ENCODE data around the gene TSHZ2.

The TSHZ2 gene

DNA sequence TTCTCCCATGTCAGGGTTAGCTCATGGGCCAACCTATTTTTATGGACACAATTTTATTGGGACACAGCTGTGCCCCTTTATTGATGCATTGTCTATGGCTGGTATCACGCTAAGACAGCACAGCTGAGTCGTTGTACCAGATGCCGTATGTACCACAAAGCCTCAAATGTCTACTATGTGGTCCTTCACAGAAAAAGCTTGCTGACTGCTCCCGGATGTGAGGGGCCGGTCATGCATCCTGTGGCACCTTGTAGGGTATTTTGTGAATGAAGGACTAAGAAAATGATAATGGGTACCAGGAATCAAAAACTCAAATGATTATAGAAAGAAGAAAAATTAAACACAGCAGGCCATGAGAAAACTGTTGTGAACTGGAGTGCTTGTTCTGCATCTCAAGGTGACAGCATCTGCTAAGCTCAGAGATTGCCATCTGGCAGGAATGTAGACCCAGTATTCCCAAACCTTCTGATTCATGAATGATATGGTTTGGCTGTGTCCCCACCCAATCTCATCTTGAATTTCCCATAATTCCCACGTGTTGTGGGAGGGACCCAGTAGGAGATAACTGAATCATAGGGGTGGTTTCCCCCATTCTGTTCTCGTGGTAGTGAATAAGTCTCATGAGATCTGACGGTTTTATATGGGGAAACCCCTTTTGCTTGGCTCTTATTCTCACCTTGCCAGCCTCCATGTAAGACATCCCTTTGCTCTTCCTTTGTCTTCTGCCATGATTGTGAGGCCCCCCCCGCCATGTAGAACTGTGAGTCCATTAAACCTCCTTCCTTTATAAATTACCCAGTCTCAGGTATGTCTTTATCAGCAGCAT lies 248.5 kb downstream of the TSHZ2 start:
- H3K4me3 ChIP-seq (ENCODE audit: low read depth, low read length), result no peak overlapping the region
- ChIA-PET CTCF (interaction anchor here (10.2 kb wide), 1 partner anchor 909 kb away, joined by 91 read pairs; no protein-coding TSS in a partner anchor), POLR2A (no interaction called here)
- no peak for DNase-seq (ENCODE audit: low read depth, low spot score)
- TF ChIP-seq CTCF (IDR thresholded peaks at IDR 0.05; ENCODE audit: insufficient read depth, low read length, missing control alignments), result no peak

GRCh38 chr20:53221731-53222130 lies 249.6 kb downstream of the TSHZ2 start:
- no peak for DNase-seq (ENCODE audit: low read depth, low spot score)
- POLR2A ChIA-PET, result no interaction called here
- H3K4me3 ChIP-seq (ENCODE audit: low read depth, low read length), result no peak overlapping the region
- no peak for TF ChIP-seq CTCF (IDR thresholded peaks at IDR 0.05; ENCODE audit: insufficient read depth, low read length, missing control alignments)
- CTCF ChIA-PET, result interaction anchor here (10.2 kb wide), 1 partner anchor 910 kb away, joined by 91 read pairs; no protein-coding TSS in a partner anchor

DNA sequence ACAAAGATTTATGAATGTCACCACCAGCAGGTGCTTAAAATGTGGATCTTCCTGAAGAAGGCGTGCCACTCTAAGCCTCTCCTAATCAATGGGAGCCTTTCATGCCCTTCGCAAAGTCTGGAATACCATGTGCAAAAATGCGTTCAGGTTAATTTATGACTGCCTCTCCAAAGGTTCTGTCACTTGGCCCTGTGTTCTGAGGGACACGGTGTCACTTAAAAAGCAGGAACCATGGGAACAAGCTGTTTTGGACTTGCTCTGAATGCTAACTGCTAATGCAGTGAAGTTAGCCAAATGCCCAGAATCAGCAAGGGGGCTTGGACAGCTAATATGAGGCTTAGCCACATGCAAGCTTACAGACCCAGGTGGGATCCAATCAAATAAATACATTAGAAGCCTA lies 250.3 kb downstream of the TSHZ2 start:
- no peak for TF ChIP-seq CTCF (IDR thresholded peaks at IDR 0.05; ENCODE audit: insufficient read depth, low read length, missing control alignments)
- CTCF ChIA-PET, result interaction anchor here (10.2 kb wide), 1 partner anchor 911 kb away, joined by 91 read pairs; no protein-coding TSS in a partner anchor
- POLR2A ChIA-PET, result no interaction called here
- no peak for DNase-seq (ENCODE audit: low read depth, low spot score)
- H3K4me3 ChIP-seq (ENCODE audit: low read depth, low read length), result no peak overlapping the region

DNA sequence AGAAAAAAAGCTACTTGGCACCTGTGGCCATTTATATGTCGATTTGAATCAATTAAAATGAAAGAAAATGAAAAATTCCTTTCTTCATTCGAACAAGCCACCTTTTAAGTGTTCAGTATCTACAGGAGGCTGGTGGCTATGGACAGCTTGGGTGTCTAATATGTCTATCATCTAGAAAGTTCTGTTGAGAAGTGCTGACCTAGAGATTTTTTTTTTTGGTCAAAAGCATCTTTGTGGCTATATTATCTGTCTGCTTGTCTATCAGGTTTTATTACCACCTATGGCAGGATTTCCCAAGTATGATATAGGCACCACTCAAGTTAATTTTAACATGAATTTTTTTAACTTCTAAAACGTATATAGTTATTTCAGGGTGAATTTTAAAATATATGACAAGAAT lies 250.8 kb downstream of the TSHZ2 start:
- no peak for TF ChIP-seq CTCF (IDR thresholded peaks at IDR 0.05; ENCODE audit: insufficient read depth, low read length, missing control alignments)
- ChIA-PET POLR2A (no interaction called here), CTCF (interaction anchor here (10.2 kb wide), 1 partner anchor 911 kb away, joined by 91 read pairs; no protein-coding TSS in a partner anchor)
- H3K4me3 ChIP-seq (ENCODE audit: low read depth, low read length), result no peak overlapping the region
- DNase-seq (ENCODE audit: low read depth, low spot score), result no peak

DNA sequence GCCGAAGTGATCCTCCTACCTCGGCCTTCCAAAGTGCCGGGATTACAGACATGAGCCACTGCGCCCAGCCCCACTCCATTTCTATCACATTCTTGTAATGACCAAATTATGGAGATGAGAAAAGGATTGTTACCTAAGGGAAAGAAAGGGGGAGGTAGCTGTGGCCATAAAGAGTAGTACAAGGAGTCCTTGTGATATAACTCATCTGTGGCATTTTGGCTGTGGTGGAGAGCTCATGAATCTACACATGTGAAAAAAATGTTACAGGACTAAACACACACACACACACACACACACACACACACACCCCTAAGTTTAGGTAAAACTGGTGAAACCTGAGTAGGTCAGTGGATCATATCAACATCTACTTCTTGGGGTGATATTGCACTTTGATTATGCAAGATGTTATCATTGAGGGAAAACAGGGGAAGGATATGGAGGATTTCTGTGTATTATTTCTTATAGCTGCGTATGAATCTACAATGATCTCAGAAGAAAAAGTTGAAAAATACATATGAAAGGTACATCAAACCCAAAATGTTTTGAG lies 251.5 kb downstream of the TSHZ2 start:
- TF ChIP-seq CTCF (IDR thresholded peaks at IDR 0.05; ENCODE audit: insufficient read depth, low read length, missing control alignments), result no peak
- no peak overlapping the region for H3K4me3 ChIP-seq (ENCODE audit: low read depth, low read length)
- ChIA-PET CTCF (interaction anchor here (10.2 kb wide), 1 partner anchor 912 kb away, joined by 91 read pairs; no protein-coding TSS in a partner anchor), POLR2A (no interaction called here)
- no peak for DNase-seq (ENCODE audit: low read depth, low spot score)

DNA sequence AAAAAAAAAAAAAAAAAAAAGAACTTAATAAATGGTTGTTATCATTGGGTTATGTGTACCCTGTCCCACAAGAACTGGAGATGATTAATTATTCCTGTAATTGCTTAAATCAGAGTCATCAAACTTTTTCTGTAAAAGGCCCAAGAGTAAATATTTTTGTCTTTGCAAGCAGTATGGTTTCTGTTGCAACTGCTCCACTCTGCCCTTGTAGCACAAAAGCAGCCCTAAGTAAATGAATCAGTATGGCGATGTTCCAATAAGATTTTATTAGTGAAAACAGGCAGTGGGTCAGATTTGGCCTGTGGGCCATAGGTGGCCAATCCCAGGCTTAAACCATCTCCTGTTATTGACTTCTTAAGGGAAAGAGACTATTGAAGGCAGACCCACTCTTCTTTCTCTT lies 252.7 kb downstream of the TSHZ2 start:
- ChIA-PET CTCF (no interaction called here), POLR2A (no interaction called here)
- no peak for DNase-seq (ENCODE audit: low read depth, low spot score)
- no peak for TF ChIP-seq CTCF (IDR thresholded peaks at IDR 0.05; ENCODE audit: insufficient read depth, low read length, missing control alignments)
- no peak overlapping the region for H3K4me3 ChIP-seq (ENCODE audit: low read depth, low read length)

Measured in AG04449 (cell line).